GM23248 (cell line): ENCODE results near the gene IFNK. TPM values are rescaled to one million over a fixed set of nuclear protein-coding genes. Genes with fewer than 3 reads are reported as not detected.
A peak's percentile ranks its signal among the peaks of the same experiment; 100 is the strongest.

Source experiments
- DNase-seq: peaks from one replicate; pipeline ENCODE4 v3.0.0-alpha.2; 2015
- H2AFZ ChIP-seq: fragments of 200-600 bp; sonication (generic); 2 replicates; pipeline ENCODE4 v1.6.1; 2016; ENCODE audit warnings: antibody characterized with exemption
- H3F3A ChIP-seq: fragments of 200-600 bp; sonication (generic); 2 replicates; pipeline ENCODE4 v1.6.1; 2016; ENCODE audit warnings: mild to moderate bottlenecking, antibody characterized with exemption, mixed run types; ENCODE audit not compliant: insufficient read depth
- H3K27ac ChIP-seq: fragments of 200-600 bp; sonication (generic); 2 replicates; pipeline ENCODE4 v1.5.1; 2016; ENCODE audit warnings: mild to moderate bottlenecking
- H3K27me3 ChIP-seq: fragments of 200-600 bp; sonication (generic); replicated peaks from 2 replicates; pipeline ENCODE4 v1.6.1; 2016; ENCODE audit warnings: mild to moderate bottlenecking; ENCODE audit not compliant: insufficient read depth
- H3K36me3 ChIP-seq: fragments of 200-600 bp; sonication (generic); 2 replicates; pipeline ENCODE4 v1.6.1; 2016; ENCODE audit warnings: low read depth, mild to moderate bottlenecking
- H3K4me1 ChIP-seq: fragments of 200-600 bp; sonication (generic); 2 replicates; pipeline ENCODE4 v1.6.1; 2016; ENCODE audit warnings: mild to moderate bottlenecking; ENCODE audit not compliant: insufficient read depth
- H3K4me2 ChIP-seq: fragments of 200-600 bp; sonication (generic); one replicate; pipeline ENCODE4 v1.6.1; 2016; ENCODE audit warnings: mild to moderate bottlenecking; ENCODE audit not compliant: unreplicated experiment
- H3K4me3 ChIP-seq: fragments of 200-600 bp; sonication (generic); 2 replicates; pipeline ENCODE4 v1.5.1; 2016; ENCODE audit warnings: mild to moderate bottlenecking
- H3K79me2 ChIP-seq: fragments of 200-600 bp; sonication (generic); 2 replicates; pipeline ENCODE4 v1.6.1; 2016; ENCODE audit warnings: mild to moderate bottlenecking; ENCODE audit not compliant: insufficient read depth
- H3K9ac ChIP-seq: fragments of 200-600 bp; sonication (generic); 2 replicates; pipeline ENCODE4 v1.6.1; 2016; ENCODE audit warnings: mild to moderate bottlenecking
- H3K9me2 ChIP-seq: fragments of 200-600 bp; sonication (generic); 2 replicates; pipeline ENCODE4 v1.6.1; 2016; ENCODE audit warnings: mixed run types, mild to moderate bottlenecking, moderate library complexity; ENCODE audit not compliant: insufficient read depth
- H3K9me3 ChIP-seq: fragments of 200-600 bp; sonication (generic); one replicate; pipeline ENCODE4 v1.6.1; 2017; ENCODE audit warnings: low read depth
- H4K20me1 ChIP-seq: fragments of 200-600 bp; sonication (generic); 2 replicates; pipeline ENCODE4 v1.6.0; 2016; ENCODE audit not compliant: insufficient read depth
- EZH2 ChIP-seq: fragments of 200-600 bp; sonication (generic); IDR thresholded peaks from 2 replicates; pipeline ENCODE4 v1.6.1; 2018; ENCODE audit warnings: antibody characterized with exemption, mild to moderate bottlenecking; ENCODE audit not compliant: insufficient read depth, poor library complexity, severe bottlenecking
- EZH2phosphoT487 ChIP-seq: fragments of 200-600 bp; sonication (generic); IDR thresholded peaks from 2 replicates; pipeline ENCODE4 v1.6.1; 2018; ENCODE audit warnings: antibody characterized with exemption, moderate library complexity, mild to moderate bottlenecking, low read depth; ENCODE audit not compliant: insufficient read depth
- WGBS, 2 experiments: methylation state at CpG; one replicate each; pipeline ENCODE4 v1.1.6; 2015 to 2017; ENCODE audit warnings: low lambda C conversion rate in 2 of 2, low coverage in 1 of 2; ENCODE audit errors: missing lambda C conversion rate in 2 of 2; 5-methylcytosine and 5-hydroxymethylcytosine counted together
- in situ Hi-C: fragments of 300-500 bp; cut with MboI; formaldehyde crosslinking; loops from 2 replicates; pipeline ENCODE4 v1.15.0; 2020
- polyA plus RNA-seq: library from polyadenylated mRNA; unstranded; fragments of >200 nt; fragmentation: Nextera tagmentation; extraction: Ambion mirVana; gene quantifications from 2 replicates; pipeline ENCODE4 v1.2.1, GENCODE V29; 2016
- total RNA-seq: library from RNA; depleted of rRNA; stranded (reverse); fragments of >200 nt; shearing (Covaris generic); gene quantifications from 2 replicates; pipeline ENCODE4 v1.2.3, GENCODE V29; 2014

IFNK gene
- total and polyA plus RNA-seq, 2 experiments from 2014 or later, result not detected

GRCh38 chr9:27548055-27548741, 24.1 kb downstream of the IFNK start:
- H3K4me3 ChIP-seq, result no peak overlapping the region

GRCh38 chr9:27549196-27549755, 25.2 kb downstream of the IFNK start:
- 36 to 43% methylated on average over 4 of the region's 4 CpGs for WGBS, 2 experiments
- peak; percentile 63 for DNase-seq
- H2AFZ ChIP-seq, result no peak overlapping the region
- H4K20me1 ChIP-seq, result no peaks in the 10 kb centered on the region
- no peaks in the 10 kb centered on the region for H3K9me3 ChIP-seq
- no peaks in the 10 kb centered on the region for H3F3A ChIP-seq
- no peaks in the 10 kb centered on the region for H3K79me2 ChIP-seq
- H3K4me1 ChIP-seq, result peaks cover 7% of the 10 kb centered on the region; the same call in 1 of the 2 replicates
- in situ Hi-C loops, result loop anchor here (5.0 to 25.0 kb wide), 2 partner anchors 217 to 512 kb away; no protein-coding TSS in a partner anchor
- H3K27me3 ChIP-seq, result no peaks in the 10 kb centered on the region
- no peaks in the 10 kb centered on the region for H3K36me3 ChIP-seq
- no peak overlapping the region for H3K4me2 ChIP-seq
- TF ChIP-seq EZH2phosphoT487 (no peak), EZH2 (no peak)
- no peak overlapping the region for H3K27ac ChIP-seq
- H3K4me3 ChIP-seq, result no peak overlapping the region
- no peak overlapping the region for H3K9ac ChIP-seq
- no peaks in the 10 kb centered on the region for H3K9me2 ChIP-seq

More at GRCh38 chr9:27548055-27548741, 24.1 kb downstream of the IFNK start:
- no peaks in the 10 kb centered on the region for H3K9me2 ChIP-seq
- H3K4me2 ChIP-seq, result no peak overlapping the region
- no peaks in the 10 kb centered on the region for H3K36me3 ChIP-seq
- DNase-seq, result peak; percentile 72
- in situ Hi-C loops, result loop anchor here (5.0 to 25.0 kb wide), 2 partner anchors 216 to 511 kb away; no protein-coding TSS in a partner anchor
- H3F3A ChIP-seq, result no peaks in the 10 kb centered on the region
- 26 to 32% methylated on average over 10 of the region's 10 CpGs for WGBS, 2 experiments
- TF ChIP-seq EZH2phosphoT487 (no peak), EZH2 (no peak)
- H2AFZ ChIP-seq, result no peak overlapping the region
- H3K27ac ChIP-seq, result no peak overlapping the region
- H3K27me3 ChIP-seq, result no peaks in the 10 kb centered on the region
- no peaks in the 10 kb centered on the region for H3K79me2 ChIP-seq
- peaks cover 7% of the 10 kb centered on the region; the same call in 1 of the 2 replicates for H3K4me1 ChIP-seq
- no peak overlapping the region for H3K9ac ChIP-seq
- no peaks in the 10 kb centered on the region for H3K9me3 ChIP-seq
- no peaks in the 10 kb centered on the region for H4K20me1 ChIP-seq

GRCh38 chr9:27554712-27555111, 30.6 kb downstream of the IFNK start:
- Histone ChIP-seq H3K27ac (no peak overlapping the region), H4K20me1 (no peaks in the 10 kb centered on the region), H3K4me1 (peaks cover under 1% of the 10 kb centered on the region; the same call in 1 of the 2 replicates), H3K9me2 (no peaks in the 10 kb centered on the region), H2AFZ (no peak overlapping the region), H3K4me3 (no peak overlapping the region), H3K4me2 (no peak overlapping the region), H3F3A (no peaks in the 10 kb centered on the region), H3K27me3 (no peaks in the 10 kb centered on the region), H3K9ac (no peak overlapping the region), H3K9me3 (no peaks in the 10 kb centered on the region), H3K36me3 (no peaks in the 10 kb centered on the region), H3K79me2 (no peaks in the 10 kb centered on the region)
- in situ Hi-C loops, result no loop called here
- no peak for TF ChIP-seq EZH2phosphoT487
- no peak for TF ChIP-seq EZH2
- no peak for DNase-seq
- 96 to 100% methylated on average over 1 of the region's 1 CpG for WGBS, 2 experiments

GRCh38 chr9:27556470-27556869, 32.4 kb downstream of the IFNK start:
- Histone ChIP-seq H3K4me1 (no peaks in the 10 kb centered on the region), H3K79me2 (no peaks in the 10 kb centered on the region), H3F3A (no peaks in the 10 kb centered on the region), H3K4me2 (no peak overlapping the region), H3K4me3 (no peak overlapping the region), H4K20me1 (no peaks in the 10 kb centered on the region), H2AFZ (no peak overlapping the region), H3K36me3 (no peaks in the 10 kb centered on the region), H3K27ac (no peak overlapping the region), H3K9ac (no peak overlapping the region), H3K27me3 (no peaks in the 10 kb centered on the region), H3K9me3 (no peaks in the 10 kb centered on the region), H3K9me2 (no peaks in the 10 kb centered on the region)
- TF ChIP-seq EZH2 (no peak), EZH2phosphoT487 (no peak)
- DNase-seq, result no peak
- WGBS, 2 experiments, result 82 to 86% methylated on average over 8 of the region's 8 CpGs
- in situ Hi-C loops, result no loop called here
